CD4-positive, alpha-beta T cell treated with Interleukin-17A for 4 hours (primary cell): Measurements from ENCODE around the gene MMP24OS.
A peak's percentile ranks its signal among the peaks of the same experiment; 100 is the strongest.

Experiments used
- DNase-seq: peaks from one replicate; pipeline ENCODE4 v3.0.0-alpha.2; 2020; ENCODE audit warnings: mixed read lengths

The MMP24OS gene

DNA sequence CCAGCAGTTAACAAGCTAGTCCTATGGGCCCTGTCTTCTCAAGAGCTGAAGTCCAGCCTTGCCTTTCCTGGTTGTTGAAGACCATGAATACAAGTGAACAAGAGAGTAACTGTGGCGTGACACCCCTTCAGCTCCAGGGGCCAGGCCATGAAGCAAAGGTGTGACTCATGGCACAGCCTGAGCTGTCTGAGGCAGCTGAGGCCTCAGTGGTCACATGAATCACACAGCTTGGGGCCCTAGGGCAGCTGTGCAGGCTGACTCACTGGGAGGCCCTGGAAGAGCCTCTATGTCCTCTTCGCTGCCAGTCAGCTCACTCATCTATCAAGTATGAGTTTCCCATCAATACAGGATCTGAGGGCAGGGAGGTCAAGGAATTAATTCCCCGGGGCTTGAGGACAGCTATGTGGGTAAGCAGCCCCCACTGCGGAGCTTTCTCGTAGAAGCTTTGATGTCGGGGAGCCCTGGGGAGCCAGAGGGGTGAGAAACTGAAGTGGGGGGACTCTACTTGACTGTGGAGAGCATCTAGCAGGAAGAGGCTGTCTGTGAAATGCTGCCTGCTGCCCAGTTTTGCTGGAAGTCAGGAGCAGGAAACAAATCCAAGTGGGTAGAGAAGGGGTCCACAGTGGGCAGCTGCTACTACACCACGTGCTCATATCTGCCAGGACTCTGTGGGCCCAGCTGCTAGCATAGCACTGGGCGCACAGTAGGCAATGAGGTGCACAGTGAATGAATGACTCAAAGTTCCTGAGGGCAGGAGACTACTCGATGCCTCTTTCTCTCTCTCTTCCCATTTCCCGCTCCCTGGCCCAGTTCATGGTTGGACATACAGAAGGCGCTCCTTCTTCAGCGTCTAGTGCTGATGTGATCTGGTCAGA lies 28.0 kb upstream of the MMP24OS start:
- peak; percentile 41 for DNase-seq

DNA sequence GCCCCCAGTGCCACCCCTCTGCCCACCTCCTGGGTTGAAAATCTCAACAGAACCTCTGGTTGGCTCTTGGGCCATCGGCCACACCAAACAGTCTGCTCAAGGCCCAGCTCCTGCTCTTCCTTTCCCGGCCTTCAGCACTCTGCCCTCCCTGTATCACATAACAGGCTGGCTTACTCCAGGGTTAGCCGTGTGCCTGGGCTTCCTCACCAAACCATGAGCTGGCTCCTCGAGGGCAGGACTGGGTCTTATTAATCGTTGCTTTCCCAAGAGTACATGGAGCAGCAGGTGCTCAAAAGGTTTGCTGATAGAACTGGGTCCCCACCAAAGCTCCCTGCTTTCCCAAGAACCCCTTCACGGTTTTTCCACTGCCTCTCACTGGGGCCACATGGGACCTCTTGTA lies 27.0 kb upstream of the MMP24OS start:
- DNase-seq, result no peak

DNA sequence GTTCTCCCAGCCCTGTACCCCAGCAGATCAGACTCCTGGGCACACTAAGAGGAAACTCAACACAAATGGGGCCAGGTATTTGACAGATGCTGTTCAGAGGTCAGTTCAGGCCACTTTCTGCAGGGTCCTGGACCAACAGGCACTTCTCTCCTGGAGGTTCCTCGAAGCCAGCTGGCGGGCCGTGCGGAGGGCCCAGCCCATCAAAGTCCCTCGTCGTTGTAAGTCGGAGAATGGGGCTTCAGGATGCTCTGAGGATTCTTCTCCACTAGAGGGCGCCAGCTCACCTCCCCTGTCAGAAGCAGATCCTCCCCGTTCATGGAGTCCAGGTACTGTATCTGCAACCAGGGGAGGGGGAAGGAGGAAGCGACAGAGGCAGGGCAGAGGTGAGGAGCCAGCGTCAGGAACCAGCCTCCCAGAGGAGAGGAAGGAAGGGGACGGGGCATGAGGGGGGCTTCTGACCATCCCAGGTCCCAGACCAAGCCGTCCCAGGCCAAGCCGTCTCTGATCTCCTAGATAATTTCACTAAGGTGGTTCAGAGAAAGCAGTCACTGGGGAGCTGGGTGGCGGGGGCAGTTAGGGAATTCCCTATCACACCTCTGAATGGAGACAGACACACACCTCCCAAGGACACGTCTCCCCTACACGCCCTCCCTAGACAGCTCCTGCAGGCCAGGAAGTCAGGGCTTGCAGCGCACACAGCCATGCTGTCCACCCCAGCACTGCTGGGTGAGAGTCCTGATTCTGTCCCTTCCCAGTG lies 26.0 kb upstream of the MMP24OS start:
- peak; percentile 87 for DNase-seq

DNA sequence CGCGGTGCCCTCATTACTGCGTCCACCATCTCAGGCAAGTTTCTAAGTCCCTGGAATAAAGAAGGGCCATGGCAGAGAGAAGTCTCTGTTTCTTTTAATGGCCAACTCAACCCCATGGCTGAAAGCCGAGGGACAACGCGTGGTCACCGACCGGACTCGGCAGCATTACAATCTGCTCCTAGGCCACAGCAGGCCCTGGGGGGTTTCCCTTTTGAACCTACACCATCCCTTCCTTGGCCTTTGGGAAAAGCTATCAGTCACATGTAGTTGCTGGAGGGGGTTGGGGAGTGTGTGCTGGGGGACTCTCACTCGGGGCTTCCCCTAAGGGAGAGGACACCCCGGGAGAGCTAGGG lies 25.4 kb upstream of the MMP24OS start:
- DNase-seq, result no peak

DNA sequence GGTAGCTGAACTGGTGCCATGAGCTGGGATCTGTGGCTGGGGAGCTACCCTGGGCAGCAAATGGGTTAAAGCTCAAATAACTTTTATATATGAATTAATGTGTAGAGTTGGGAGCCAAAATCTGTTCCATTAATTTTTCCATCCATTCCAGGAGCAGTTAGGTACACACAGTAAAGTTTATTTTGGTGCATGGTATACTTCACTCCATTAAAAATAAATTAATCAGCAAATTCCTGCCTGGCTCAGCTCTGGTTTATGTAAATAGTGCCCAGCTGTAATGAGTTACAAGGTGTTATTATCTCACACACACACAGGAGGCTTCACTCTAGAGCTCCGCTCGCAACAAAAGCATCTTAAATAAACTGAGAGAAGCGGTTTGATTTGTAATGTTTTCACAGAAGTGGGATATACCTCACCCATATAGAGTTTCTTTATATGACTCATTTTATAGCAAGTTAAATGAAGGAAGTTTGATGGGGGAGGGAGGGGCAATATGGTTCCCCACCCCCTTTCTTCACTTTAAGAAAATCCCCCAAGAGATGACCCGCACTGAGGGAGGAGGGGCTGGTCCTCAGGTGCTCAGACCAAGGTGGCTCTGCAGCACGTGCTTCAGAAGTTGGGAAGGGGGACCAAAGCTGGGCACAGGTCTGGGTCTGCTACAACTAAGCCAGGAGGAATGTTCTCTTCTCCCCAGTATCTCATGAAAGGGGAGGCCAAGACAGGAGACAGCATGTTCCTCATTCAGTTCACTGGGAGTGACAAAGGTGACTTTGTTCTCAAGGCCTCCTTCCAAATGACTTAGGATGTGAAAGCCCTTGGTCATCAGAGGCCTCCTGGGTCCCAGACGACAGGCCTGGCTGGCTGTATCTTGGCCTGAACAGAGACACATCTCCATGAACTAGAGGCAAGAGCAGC lies 24.8 kb upstream of the MMP24OS start:
- DNase-seq, result no peak

DNA sequence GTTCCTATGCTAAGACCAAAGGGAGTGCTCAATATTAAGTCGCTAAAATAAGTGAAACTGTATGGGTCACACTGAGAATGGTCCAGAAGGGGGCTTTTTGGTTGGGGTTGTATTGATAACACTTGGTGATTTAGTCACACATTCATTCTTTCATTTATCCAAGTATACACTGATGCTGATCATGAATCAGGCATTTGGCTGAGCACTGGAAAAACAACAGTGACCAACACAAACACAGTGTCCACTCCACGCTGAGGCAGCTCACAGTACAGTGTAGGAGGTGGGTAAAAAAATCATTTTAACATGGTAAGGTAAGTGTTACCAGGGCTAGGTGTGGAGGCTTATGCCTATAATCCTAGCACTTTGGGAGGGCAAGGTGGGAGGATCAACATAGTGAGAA lies 23.5 kb upstream of the MMP24OS start:
- DNase-seq, result no peak

DNA sequence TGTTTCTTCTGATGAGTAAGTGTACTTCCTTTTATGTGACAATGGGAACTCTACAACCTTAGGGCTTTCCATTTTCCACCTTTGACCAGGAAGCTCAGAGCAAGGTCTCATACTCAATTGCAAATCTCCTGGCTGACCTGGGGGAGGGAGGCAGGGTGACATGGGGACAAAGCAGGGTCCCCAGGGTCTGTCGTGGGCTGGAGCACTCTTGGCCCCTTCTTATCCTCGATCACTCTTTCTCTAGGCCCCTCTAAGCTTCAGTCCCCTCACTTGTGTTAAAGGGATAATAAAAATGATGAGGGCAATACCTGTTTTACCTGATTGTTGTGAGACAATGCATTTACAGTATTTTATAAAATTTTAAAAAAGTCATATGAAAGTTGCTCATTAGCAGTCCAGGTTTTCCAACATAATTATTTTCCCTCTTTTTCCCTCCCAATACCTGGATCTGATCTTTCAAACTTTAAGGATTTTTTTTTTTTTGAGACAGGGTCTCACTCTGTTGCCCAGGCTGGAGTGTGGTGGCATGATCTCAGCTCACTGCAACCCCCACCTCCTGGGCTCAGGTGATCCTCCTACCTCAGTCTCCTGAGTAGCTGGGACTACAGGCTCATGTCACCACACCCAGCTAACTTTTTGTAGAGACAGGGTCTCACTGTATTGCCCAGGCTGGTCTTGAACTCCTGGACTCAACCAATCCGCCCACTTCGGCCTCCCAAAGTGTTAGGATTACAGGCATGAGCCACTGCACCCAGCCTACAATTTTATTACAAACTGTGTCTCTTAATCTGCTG lies 22.7 kb upstream of the MMP24OS start:
- no peak for DNase-seq

DNA sequence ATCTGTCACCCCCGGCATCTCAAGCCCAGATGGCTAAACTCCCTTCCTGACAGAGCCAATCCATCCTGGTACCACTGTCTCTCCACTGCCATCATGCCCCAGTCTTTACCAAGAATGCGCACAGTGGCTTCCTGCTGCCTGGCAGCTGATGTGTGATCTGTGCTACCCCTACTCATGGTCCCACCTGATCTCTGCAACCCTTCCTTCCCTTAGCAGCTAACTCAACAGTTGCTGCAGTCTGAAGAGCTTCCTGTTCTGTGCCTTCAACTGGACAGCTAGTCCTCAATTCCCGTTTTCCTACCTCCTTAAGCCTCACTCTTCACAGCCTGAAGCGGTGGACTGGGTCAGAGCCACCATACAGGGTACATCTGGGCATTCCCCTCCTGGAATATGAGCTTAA lies 21.9 kb upstream of the MMP24OS start:
- DNase-seq, result no peak

DNA sequence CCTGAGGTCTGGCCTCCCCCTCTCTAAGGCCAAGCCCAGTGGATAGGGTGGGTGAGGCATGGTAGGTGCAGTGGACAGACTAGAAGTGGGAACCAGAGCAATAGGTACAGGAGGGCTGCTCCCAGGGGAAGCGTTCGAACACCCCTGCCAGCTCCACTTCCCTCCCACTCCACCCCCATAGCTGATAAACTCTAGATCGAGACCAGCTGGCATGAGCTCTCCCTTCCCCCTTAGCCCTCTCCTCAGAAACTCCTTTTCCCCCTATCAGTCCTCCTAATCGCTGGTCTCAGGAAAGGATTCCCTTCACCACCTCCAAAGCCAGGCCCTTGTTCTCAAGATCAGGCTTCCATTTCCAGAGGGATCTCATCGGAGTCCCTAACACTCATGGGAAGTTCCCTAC lies 20.3 kb upstream of the MMP24OS start:
- DNase-seq, result no peak

DNA sequence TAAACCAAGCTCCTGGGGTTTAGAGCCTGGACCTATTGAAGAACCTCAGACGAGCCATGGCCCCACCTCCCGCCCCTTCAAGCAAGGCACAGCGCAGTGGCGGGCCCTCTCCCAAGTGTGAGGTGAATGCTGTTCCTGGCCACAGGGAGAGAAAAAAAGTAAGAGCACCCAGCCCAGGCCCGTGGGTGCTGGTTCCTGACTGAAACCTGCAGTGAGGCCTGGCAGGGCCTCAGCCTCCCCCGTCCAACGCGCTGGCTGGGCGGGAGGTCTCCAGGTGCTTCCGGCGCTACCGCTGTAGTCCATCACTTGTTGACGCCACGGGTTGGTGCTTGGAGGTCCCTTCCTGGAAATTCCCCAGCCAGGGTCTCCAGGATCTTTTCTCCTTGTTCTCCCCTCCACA lies 19.8 kb upstream of the MMP24OS start:
- DNase-seq, result no peak

DNA sequence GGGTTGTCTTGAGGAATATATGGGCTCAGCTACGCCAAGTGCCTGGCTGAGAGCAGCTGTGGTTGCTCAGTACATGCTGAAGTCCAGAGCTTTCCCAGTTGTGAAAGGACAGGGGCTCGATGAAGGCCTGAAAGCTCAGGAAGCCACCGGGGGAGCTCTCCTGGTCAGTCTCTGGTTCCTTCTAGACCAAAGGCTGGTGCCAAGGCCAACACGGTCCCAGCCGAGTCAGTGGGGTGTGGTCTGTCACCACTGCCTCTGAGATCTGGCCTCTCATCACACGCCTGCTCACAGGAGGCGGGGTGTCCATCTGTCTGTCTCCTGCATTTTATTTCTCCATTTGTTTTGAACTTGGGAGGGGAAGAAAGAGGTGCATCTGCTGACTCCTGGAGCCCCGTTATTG lies 19.2 kb upstream of the MMP24OS start:
- no peak for DNase-seq

DNA sequence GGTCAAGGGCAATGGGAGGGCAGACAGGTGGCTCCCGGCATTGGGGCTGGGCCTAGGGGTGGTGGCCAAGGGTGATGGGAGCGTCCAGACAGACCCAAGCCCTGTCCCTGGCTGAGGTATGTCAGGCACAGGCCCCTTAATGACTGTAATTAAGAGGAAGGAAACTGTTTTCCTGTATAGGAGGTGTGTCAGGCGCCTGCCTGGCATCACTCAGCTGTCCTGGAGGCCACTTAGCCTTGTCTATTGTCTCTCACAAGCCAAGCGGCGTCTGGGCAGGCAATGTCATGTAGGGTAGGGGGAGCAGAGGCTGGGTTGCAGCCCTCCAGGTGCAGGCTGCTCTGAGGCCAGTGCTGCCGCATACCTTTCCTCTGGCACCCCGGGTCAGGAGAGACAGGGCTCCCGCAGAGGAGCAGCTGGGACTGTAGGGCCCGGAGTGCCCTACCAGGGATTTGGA lies 18.2 kb upstream of the MMP24OS start:
- DNase-seq, result no peak

DNA sequence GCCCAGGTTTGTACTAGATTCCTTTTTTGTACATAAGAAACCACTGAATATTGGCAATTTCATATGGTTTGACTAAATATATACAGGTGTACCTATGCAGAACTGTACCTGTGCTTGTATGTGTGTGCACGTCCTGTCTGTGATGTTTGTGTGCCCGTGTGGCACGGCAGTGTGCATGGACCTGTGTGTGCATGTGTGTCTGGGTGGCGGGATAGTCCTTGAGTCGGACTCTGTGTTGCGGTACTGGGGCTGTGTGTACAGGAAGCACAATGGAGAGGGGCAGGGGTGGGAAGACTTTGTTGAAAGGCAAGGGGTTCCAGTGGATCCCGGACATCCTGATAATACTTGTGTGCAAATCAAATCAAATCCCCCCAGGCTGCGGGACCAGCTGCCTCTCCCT lies 17.8 kb upstream of the MMP24OS start:
- no peak for DNase-seq

DNA sequence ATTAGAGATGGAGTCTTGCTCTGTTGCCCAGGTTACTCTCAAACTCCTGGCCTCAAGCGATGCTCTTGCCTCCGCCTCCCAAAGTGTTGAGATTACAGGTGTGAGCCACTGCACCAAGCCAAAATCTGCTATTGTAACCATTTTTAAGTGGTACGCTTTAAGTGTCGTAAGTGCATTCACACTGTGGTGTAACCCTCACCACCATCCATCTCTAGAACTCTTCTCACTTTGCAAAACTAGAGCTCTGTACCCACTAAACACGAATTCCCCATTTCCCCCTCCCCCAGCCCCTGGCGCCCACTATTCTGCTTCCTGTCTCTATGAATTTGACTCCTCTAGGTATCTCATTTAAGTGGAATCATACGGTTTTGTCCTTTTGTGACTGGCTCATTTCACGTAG lies 17.1 kb upstream of the MMP24OS start:
- DNase-seq, result no peak

DNA sequence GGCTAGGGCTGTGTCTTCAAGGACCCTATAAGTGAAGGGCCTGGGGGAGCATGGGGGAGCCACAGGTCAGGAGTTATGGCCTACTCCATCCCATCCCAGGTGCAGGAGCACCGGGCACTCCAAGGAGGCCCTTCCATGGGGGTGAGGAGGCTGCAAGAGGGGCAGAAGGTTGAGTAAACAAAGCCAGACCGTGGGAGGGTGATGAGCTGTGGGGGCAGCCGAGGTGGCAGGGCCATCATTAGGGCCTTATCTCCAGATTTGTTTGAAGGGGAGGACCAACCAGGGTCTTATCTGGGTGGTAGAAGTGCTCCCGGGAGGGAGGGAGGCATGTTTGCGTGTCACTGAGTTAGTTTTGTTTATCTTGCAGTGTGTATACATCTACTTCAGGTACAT lies 16.4 kb upstream of the MMP24OS start:
- DNase-seq, result no peak

DNA sequence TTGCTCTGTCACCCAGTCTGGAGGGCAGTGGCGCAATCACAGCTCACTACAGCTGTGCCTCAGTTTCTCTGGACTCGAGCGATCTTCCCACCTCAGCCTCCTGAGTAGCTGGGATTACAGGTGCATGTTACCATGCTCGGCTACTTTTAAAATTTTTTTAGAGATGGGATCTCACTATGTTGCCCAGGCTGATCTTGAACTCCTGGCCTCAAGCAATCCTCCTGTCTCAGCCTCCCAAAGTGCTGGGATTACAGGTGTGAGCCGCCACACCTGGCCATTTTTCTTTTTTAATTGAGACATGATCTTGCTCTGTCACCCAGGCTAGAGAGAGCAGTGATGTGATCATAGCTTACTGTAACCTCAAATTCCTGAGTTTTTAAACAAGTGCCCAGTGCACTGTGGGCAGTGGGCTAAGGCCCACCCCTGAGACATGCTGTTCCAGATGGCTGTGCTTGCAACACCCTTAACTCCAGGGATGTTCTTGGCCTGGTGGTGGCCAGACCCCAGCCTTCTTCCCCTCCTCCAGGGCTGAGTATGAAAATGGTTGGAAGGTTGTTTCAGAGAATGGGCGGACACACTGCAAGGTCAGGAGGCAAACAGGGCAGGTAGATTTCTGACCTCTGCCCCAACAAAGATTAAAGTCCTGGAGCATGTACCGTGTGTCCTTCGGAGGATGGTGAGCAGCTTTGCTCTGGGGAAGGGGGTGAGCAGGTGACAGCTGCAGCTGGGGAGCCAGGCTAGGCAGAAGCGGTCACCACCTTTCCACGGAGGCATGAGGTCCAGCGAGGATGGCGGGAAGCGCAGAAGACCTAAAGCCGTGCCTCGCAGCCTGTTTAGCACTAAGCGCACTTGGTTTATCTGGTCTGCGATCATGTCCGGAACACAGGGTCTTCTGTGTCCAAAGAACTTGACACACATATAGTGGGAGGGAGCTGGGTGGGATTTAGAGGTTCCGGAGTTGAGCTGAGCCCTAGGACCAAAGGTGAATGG lies 15.7 kb upstream of the MMP24OS start:
- no peak for DNase-seq

DNA sequence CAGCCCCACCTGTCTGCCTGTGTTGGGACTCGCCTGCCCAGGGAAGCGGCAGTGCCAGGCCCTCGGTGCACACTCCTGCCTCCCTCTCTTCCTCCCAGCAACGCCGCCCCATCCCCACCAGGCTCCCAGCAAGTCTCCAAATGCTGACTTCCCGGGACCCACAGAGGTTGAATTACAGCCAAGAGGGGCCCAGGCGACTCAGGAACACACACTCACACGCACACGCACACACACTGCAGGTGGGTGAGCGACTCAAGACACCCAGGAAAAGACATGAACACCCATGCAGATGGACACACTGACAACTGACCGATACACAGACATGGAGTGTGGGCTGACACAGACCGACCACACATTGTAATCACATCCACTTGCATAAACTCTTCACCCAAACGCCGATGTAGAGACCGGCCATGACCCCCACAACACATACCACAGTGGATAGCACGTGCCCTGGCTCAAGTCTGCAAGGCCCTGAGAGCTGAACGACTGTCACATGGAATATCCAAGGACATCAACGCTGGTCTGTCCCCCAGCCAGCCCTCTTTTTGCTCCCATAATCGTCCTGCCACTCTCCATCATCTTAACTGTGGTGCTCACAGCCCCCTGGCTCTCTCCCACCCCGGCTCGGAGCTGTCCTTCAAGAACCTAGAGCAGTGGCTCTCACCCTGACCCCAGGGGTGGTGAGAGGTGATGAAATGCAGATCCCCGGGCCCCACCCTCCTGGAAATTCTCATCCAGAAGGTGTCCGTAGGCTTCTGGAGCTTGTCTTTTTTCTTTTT lies 14.8 kb upstream of the MMP24OS start:
- DNase-seq, result no peak

DNA sequence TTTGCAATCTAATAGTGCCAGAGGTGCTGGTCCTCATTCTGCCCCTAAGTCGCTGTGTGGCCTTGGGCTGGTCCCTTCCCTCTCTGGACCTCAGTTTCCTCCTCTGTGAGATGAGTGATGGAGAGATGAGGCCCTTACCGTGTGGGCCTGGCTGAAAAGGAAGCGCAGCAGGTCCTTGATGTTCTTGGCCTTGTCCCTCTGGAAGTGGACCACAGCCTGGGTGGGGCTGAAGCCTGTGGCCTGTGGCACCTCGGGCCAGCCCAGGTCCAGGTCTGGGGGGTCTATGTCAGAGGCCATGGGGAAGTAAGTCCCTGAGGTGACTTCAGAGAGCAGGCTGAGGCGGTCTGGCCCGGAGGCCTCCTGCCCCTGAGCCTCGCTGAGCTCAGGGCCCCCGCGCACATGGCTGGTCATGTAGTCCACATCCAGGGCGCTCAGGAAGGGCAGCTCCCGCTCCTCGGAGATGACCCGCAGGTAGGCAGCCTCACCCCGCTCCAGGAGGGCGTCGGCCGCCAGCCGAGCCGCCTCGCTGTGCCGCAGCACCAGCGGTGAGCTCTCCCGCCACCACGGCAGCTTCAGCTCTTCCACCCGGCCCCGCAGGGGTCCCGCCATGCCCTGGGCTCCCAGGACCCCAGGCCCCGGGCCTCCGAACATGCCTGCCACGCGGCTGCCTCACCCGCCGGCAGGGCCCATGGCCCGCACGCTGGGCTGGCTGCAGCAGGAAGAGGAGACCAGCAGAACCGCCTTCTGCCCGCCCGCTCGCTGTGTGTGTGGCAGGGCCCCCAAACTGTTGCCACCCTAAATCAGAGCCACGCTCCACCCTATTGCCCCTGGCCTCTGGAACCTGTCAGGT lies 14.0 kb upstream of the MMP24OS start, which contains the start of gene FAM83C:
Gene FAM83C (minus strand): TSS at position 772 of the 850 bp plus-strand sequence. CDS start 121 bp downstream, at position 651.
- DNase-seq, result no peak

DNA sequence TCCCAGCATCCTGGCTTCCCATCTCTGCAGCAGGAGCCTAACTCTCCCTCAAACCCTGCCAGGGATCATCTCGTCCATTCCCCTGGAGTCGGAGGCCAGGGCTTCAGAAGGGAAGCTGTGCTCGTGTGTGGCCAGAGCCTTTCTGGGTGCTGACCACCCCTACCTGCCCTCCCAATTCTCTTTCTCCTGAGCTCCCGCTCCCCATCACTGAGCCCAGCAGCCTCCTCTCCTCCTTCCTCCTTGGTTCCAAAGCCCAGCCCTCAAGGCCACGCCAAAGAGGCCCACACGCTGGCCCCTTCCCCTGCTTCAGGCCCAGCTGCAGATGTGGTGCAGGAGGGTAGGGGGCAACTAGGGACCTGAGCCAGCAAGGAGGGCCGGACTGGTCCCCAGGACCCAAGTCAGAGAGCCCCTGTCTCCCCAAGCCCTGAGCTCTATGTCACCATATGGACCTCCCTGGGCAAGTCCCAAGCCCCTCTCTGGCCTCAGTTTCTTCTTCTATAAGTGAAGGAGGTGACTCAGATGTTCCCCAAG lies 13.0 kb upstream of the MMP24OS start:
- no peak for DNase-seq
